ENCODE measurements around the gene CEP112. TPM values are rescaled to one million over a fixed set of nuclear protein-coding genes. Genes with fewer than 3 reads are reported as not detected.

Gene CEP112
- total and polyA plus RNA-seq, 2 experiments from 2014 or later = 4.0 to 4.3 TPM

GRCh38 chr17:65987988-65988387 is 203.9 kb downstream of the CEP112 start:
- peak; percentile 86 for DNase-seq (ENCODE audit: low spot score)
- Mint-ChIP-seq H3K36me3 (ENCODE audit: low read depth) (peaks cover 7% of the 10 kb centered on the region; the same call in 2 of the 3 replicates), H3K4me1 (no peaks in the 10 kb centered on the region), H3K4me3 (no peak overlapping the region), H3K9me3 (peaks cover 9% of the 10 kb centered on the region; the same call in 2 of the 3 replicates), H3K27me3 (ENCODE audit: insufficient read depth, low read depth, poor library complexity) (no peaks in the 10 kb centered on the region), H3K27ac (no peak overlapping the region)
- H3K4me1 ChIP-seq (ENCODE audit: insufficient read depth) = no peaks in the 10 kb centered on the region
- TF ChIP-seq STAT1 (IDR thresholded peaks at IDR 0.05; ENCODE audit: unreplicated experiment) (no peak), CREB1 (CRISPR knock-in tag; IDR thresholded peaks at IDR 0.05; ENCODE audit: low read depth) (no peak)
- TF ChIP-seq, protein P1, sequence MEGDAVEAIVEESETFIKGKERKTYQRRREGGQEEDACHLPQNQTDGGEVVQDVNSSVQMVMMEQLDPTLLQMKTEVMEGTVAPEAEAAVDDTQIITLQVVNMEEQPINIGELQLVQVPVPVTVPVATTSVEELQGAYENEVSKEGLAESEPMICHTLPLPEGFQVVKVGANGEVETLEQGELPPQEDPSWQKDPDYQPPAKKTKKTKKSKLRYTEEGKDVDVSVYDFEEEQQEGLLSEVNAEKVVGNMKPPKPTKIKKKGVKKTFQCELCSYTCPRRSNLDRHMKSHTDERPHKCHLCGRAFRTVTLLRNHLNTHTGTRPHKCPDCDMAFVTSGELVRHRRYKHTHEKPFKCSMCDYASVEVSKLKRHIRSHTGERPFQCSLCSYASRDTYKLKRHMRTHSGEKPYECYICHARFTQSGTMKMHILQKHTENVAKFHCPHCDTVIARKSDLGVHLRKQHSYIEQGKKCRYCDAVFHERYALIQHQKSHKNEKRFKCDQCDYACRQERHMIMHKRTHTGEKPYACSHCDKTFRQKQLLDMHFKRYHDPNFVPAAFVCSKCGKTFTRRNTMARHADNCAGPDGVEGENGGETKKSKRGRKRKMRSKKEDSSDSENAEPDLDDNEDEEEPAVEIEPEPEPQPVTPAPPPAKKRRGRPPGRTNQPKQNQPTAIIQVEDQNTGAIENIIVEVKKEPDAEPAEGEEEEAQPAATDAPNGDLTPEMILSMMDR (conservative IDR thresholded peaks at IDR 0.05; ENCODE audit: low read depth in 2 of 2) = peak; percentile 90 to 96
- no peaks in the 10 kb centered on the region for H3F3A ChIP-seq (replicated peaks; ENCODE audit: low read depth)
- peak; percentile 97 for ATAC-seq
- H3K36me3 ChIP-seq (ENCODE audit: insufficient read depth) = no peaks in the 10 kb centered on the region
- H3K27ac ChIP-seq (ENCODE audit: low read depth) = no peak overlapping the region
- H4K20me1 ChIP-seq (replicated peaks; ENCODE audit: insufficient read depth) = no peaks in the 10 kb centered on the region
- no peak overlapping the region for H3K4me3 ChIP-seq
- H3K9me2 ChIP-seq (ENCODE audit: insufficient read depth) = no peaks in the 10 kb centered on the region
- H2AFZ ChIP-seq = no peak overlapping the region
- H3K4me2 ChIP-seq = no peak overlapping the region
- H3K79me2 ChIP-seq (replicated peaks; ENCODE audit: insufficient read depth) = no peaks in the 10 kb centered on the region
- no peaks in the 10 kb centered on the region for H3K27me3 ChIP-seq (ENCODE audit: insufficient read depth)

DNA sequence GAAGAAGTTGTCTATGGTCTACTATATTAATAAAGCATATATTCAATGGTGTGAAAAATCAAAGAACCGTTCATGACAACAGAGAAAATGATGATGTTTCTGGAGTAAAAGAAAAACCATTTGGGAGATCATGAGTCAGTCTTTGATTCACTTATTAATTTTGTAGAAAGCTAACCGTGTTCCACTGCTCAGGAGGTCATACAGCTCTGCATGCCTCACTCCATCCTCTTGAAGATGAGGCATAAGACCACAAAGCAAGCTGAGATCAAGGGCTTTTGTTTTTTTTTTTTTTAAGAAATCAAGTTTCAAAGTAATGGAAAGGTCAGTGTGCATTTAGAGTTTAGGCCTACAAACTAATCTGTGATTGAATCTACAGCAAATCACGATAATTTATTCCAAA is 206.4 kb downstream of the CEP112 start:
- ATAC-seq (no peak), DNase-seq (ENCODE audit: low spot score) (no peak)

More for the DNA sequence above, 206.4 kb downstream of the CEP112 start:
- Histone ChIP-seq H3K79me2 (replicated peaks; ENCODE audit: insufficient read depth) (no peaks in the 10 kb centered on the region), H3K9me2 (ENCODE audit: insufficient read depth) (no peaks in the 10 kb centered on the region), H3K4me1 (ENCODE audit: insufficient read depth) (no peaks in the 10 kb centered on the region), H3K36me3 (ENCODE audit: insufficient read depth) (no peaks in the 10 kb centered on the region), H3K4me2 (no peak overlapping the region), H2AFZ (no peak overlapping the region), H3K27me3 (ENCODE audit: insufficient read depth) (no peaks in the 10 kb centered on the region), H3K4me3 (no peak overlapping the region), H3K27ac (ENCODE audit: low read depth) (no peak overlapping the region), H3F3A (replicated peaks; ENCODE audit: low read depth) (no peaks in the 10 kb centered on the region), H4K20me1 (replicated peaks; ENCODE audit: insufficient read depth) (no peaks in the 10 kb centered on the region)
- peaks cover 4% of the 10 kb centered on the region for H3K27me3 Mint-ChIP-seq (ENCODE audit: insufficient read depth, low read depth, poor library complexity)
- no peak overlapping the region for H3K4me3 Mint-ChIP-seq
- peaks cover 9% of the 10 kb centered on the region; the same call in 2 of the 3 replicates for H3K9me3 Mint-ChIP-seq
- peaks cover 7% of the 10 kb centered on the region; the same call in 2 of the 3 replicates for H3K36me3 Mint-ChIP-seq (ENCODE audit: low read depth)
- TF ChIP-seq ZNF462 (CRISPR knock-in tag; IDR thresholded peaks at IDR 0.05) = no peak
- TF ChIP-seq ZNF331 (CRISPR knock-in tag; IDR thresholded peaks at IDR 0.05; ENCODE audit: low read depth) = no peak
- TF ChIP-seq EZH2 (IDR thresholded peaks at IDR 0.05; ENCODE audit: low read depth, unreplicated experiment) = no peak
- no peak for TF ChIP-seq ZNF114 (CRISPR knock-in tag; IDR thresholded peaks at IDR 0.05)
- TF ChIP-seq STAT1 (IDR thresholded peaks at IDR 0.05; ENCODE audit: unreplicated experiment) = no peak
- no peak for TF ChIP-seq EZH2phosphoT487 (IDR thresholded peaks at IDR 0.05; ENCODE audit: unreplicated experiment)
- TF ChIP-seq CREB1 (CRISPR knock-in tag; IDR thresholded peaks at IDR 0.05; ENCODE audit: low read depth) = no peak
- no peak for TF ChIP-seq JUNB (IDR thresholded peaks at IDR 0.05; ENCODE audit: unreplicated experiment)
- no peak for TF ChIP-seq NANOG (IDR thresholded peaks at IDR 0.05; ENCODE audit: borderline replicate concordance)
- TF ChIP-seq, protein P1 (conservative IDR thresholded peaks at IDR 0.05; ENCODE audit: low read depth in 2 of 2) = no peak
- H3K4me1 Mint-ChIP-seq = no peaks in the 10 kb centered on the region
- no peak overlapping the region for H3K27ac Mint-ChIP-seq
